H1 (cell line): ENCODE results near the gene KCNJ5. TPM values are rescaled to one million over a fixed set of nuclear protein-coding genes. Genes with fewer than 3 reads are reported as not detected.
A peak's percentile ranks its signal among the peaks of the same experiment; 100 is the strongest.

Experiments used
- CTCF ChIA-PET: fragments of 300-600 bp; sonication (Branson Sonifier 250); formaldehyde crosslinking; loops from one replicate; lab custom pipeline; 2021; ENCODE audit not compliant: partially characterized antibody; lab: Charles Lee
- POLR2A ChIA-PET: fragments of 300-600 bp; sonication (Branson Sonifier 250); formaldehyde crosslinking; loops from one replicate; lab custom pipeline; 2021; ENCODE audit warnings: inconsistent platforms; ENCODE audit not compliant: partially characterized antibody; lab: Charles Lee
- DNase-seq, 2 experiments: peaks; one replicate each; pipeline versions ENCODE4 v3.0.0 to v3.0.0-alpha.2; 2010 to 2022; ENCODE audit warnings: low spot score in 2 of 2, low read depth in 1 of 2, mixed read lengths in 1 of 2
- FAIRE-seq: peaks from 2 replicates; lab custom pipeline; 2011; peaks lifted over from hg19 to GRCh38; lab: Jason Lieb, UNC
- H2AFZ ChIP-seq: 2 replicates; pipeline ENCODE4 v1.8.1; 2012; ENCODE audit warnings: low read length, inconsistent platforms
- H2AK5ac ChIP-seq: 2 replicates; pipeline ENCODE4 v1.6.1; 2013; ENCODE audit warnings: low read depth, low read length
- H2BK120ac ChIP-seq: replicated peaks from 2 replicates; pipeline ENCODE3; 2013; ENCODE audit warnings: low read depth, low read length, inconsistent platforms
- H2BK12ac ChIP-seq: 2 replicates; pipeline ENCODE4 v1.6.1; 2013; ENCODE audit warnings: low read depth, low read length
- H2BK15ac ChIP-seq: 2 replicates; pipeline ENCODE4 v1.6.1; 2013; ENCODE audit warnings: low read length
- H2BK20ac ChIP-seq: 2 replicates; pipeline ENCODE4 v1.6.1; 2013; ENCODE audit warnings: low read length
- H2BK5ac ChIP-seq: 2 replicates; pipeline ENCODE4 v1.6.1; 2013; ENCODE audit warnings: low read depth, low read length
- H3K14ac ChIP-seq: 2 replicates; pipeline ENCODE4 v1.6.1; 2013; ENCODE audit warnings: inconsistent platforms; ENCODE audit not compliant: insufficient read length
- H3K18ac ChIP-seq: 2 replicates; pipeline ENCODE4 v1.6.1; 2013; ENCODE audit warnings: low read length; ENCODE audit errors: extremely low read depth
- H3K23ac ChIP-seq: 2 replicates; pipeline ENCODE4 v1.6.1; 2013; ENCODE audit warnings: inconsistent platforms; ENCODE audit not compliant: insufficient read length
- H3K23me2 ChIP-seq: 2 replicates; pipeline ENCODE4 v1.6.1; 2013; ENCODE audit warnings: low read depth, low read length
- H3K27ac ChIP-seq: 2 replicates; pipeline ENCODE4 v1.6.1; 2011; ENCODE audit warnings: low read depth, low read length, inconsistent platforms
- H3K27me3 ChIP-seq, 4 experiments: replicated peaks in 1 of 4; 1 replicate in 1 of 4; 2 replicates in 3 of 4; pipeline versions ENCODE4 v1.6.1 to v1.8.1; 2011 to 2013; ENCODE audit warnings: low read length in 3 of 4, mild to moderate bottlenecking in 3 of 4, inconsistent platforms in 2 of 4, mixed read lengths in 2 of 4, moderate library complexity in 1 of 4; ENCODE audit not compliant: control insufficient read depth in 3 of 4, insufficient read depth in 3 of 4; ENCODE audit errors: extremely low read depth in 1 of 4
- H3K36me3 ChIP-seq, 4 experiments: 2 replicates each; pipeline versions ENCODE4 v1.6.1 to v1.8.1; 2011 to 2013; ENCODE audit warnings: mild to moderate bottlenecking in 4 of 4, low read length in 3 of 4, moderate library complexity in 2 of 4, control low read depth in 1 of 4, inconsistent platforms in 1 of 4; ENCODE audit not compliant: insufficient read depth in 4 of 4, control insufficient read depth in 2 of 4
- H3K4ac ChIP-seq: replicated peaks from 2 replicates; pipeline ENCODE3; 2013; ENCODE audit warnings: low read length, low read depth, mixed read lengths, inconsistent platforms; ENCODE audit not compliant: insufficient read length
- H3K4me1 ChIP-seq, 4 experiments: replicated peaks in 1 of 4; 1 replicate in 1 of 4; 2 replicates in 3 of 4; pipeline versions ENCODE4 v1.6.1 to v1.8.1; 2011 to 2013; ENCODE audit warnings: low read length in 3 of 4, inconsistent platforms in 2 of 4, mixed read lengths in 1 of 4; ENCODE audit not compliant: insufficient read depth in 4 of 4, control insufficient read depth in 3 of 4
- H3K4me2 ChIP-seq, 2 experiments: 2 replicates each; pipeline versions ENCODE4 v1.6.1 to v1.8.1; 2011 to 2013; ENCODE audit warnings: low read depth in 2 of 2, low read length in 2 of 2, control low read depth in 1 of 2, inconsistent platforms in 1 of 2, mild to moderate bottlenecking in 1 of 2; ENCODE audit not compliant: insufficient read depth in 1 of 2
- H3K4me3 ChIP-seq, 4 experiments: fragments of 200-600, 300-600 bp in 1 of 4; sonication (generic), shearing (Covaris generic), sonication (Bioruptor Twin) in 1 of 4; 2 replicates each; pipeline versions ENCODE4 v1.5.1 to v1.8.1; 2011 to 2016; ENCODE audit warnings: low read length in 4 of 4, low read depth in 3 of 4, control low read depth in 2 of 4, inconsistent platforms in 2 of 4, mild to moderate bottlenecking in 2 of 4, mixed read lengths in 1 of 4, moderate library complexity in 1 of 4; ENCODE audit not compliant: insufficient read depth in 2 of 4; ENCODE audit errors: extremely low read depth in 1 of 4
- H3K56ac ChIP-seq: replicated peaks from 2 replicates; pipeline ENCODE3; 2013; ENCODE audit warnings: low read depth, mild to moderate bottlenecking, mixed read lengths, low read length, inconsistent platforms; ENCODE audit not compliant: insufficient read length
- H3K79me1 ChIP-seq: 2 replicates; pipeline ENCODE4 v1.6.1; 2013; ENCODE audit warnings: low read depth, low read length, control low read depth
- H3K79me2 ChIP-seq, 2 experiments: 2 replicates each; pipeline versions ENCODE4 v1.6.1 to v1.8.1; 2012 to 2013; ENCODE audit warnings: low read length in 2 of 2, mild to moderate bottlenecking in 2 of 2, inconsistent platforms in 1 of 2; ENCODE audit not compliant: insufficient read depth in 2 of 2, control insufficient read depth in 1 of 2
- H3K9ac ChIP-seq, 4 experiments: replicated peaks in 1 of 4; 1 replicate in 1 of 4; 2 replicates in 3 of 4; pipeline versions ENCODE4 v1.6.1 to v1.8.1; 2011 to 2013; ENCODE audit warnings: low read depth in 3 of 4, low read length in 3 of 4, control low read depth in 2 of 4, mild to moderate bottlenecking in 2 of 4, moderate library complexity in 2 of 4, inconsistent platforms in 1 of 4; ENCODE audit errors: extremely low read depth in 1 of 4
- H3K9me3 ChIP-seq, 2 experiments: 2 replicates each; pipeline versions ENCODE4 v1.6.1 to v1.8.1; 2012 to 2013; ENCODE audit warnings: mild to moderate bottlenecking in 2 of 2, moderate library complexity in 2 of 2, control low read depth in 1 of 2, inconsistent platforms in 1 of 2, low read depth in 1 of 2, low read length in 1 of 2, mixed read lengths in 1 of 2; ENCODE audit not compliant: insufficient read depth in 2 of 2
- H4K20me1 ChIP-seq, 2 experiments: replicated peaks in 1 of 2; 2 replicates each; pipeline versions ENCODE3 to v1.8.1; 2011 to 2013; ENCODE audit warnings: inconsistent platforms in 2 of 2, low read length in 2 of 2, mild to moderate bottlenecking in 1 of 2; ENCODE audit not compliant: insufficient read depth in 2 of 2, control insufficient read depth in 1 of 2
- H4K5ac ChIP-seq: 2 replicates; pipeline ENCODE4 v1.6.1; 2013; ENCODE audit warnings: low read length, low read depth, mixed read lengths, inconsistent platforms; ENCODE audit not compliant: insufficient read length
- H4K8ac ChIP-seq: 2 replicates; pipeline ENCODE4 v1.8.0; 2013; ENCODE audit warnings: mild to moderate bottlenecking, moderate library complexity, low read length, inconsistent platforms; ENCODE audit not compliant: insufficient read depth; ENCODE audit errors: extremely low read depth
- H4K91ac ChIP-seq: replicated peaks from 2 replicates; pipeline ENCODE3; 2013; ENCODE audit warnings: low read length, mixed read lengths, inconsistent platforms; ENCODE audit not compliant: insufficient read length
- ATF3 ChIP-seq: IDR thresholded peaks from 2 replicates; pipeline ENCODE4 v1.6.1; 2011; ENCODE audit warnings: low read depth, mild to moderate bottlenecking, low read length; ENCODE audit not compliant: insufficient read depth
- CREB1 ChIP-seq: IDR thresholded peaks from 2 replicates; pipeline ENCODE4 v1.6.1; 2012; ENCODE audit warnings: inconsistent platforms
- CTBP2 ChIP-seq: IDR thresholded peaks from 2 replicates; pipeline ENCODE4 v1.7.0; 2011; ENCODE audit warnings: borderline replicate concordance, mild to moderate bottlenecking, moderate library complexity, mixed read lengths, low read length; ENCODE audit not compliant: insufficient read depth, insufficient read length
- JUN ChIP-seq: IDR thresholded peaks from 2 replicates; pipeline ENCODE4 v1.6.1; 2011; ENCODE audit warnings: low read depth, mild to moderate bottlenecking, improper control_type of control experiment, low read length
- KDM4A ChIP-seq: IDR thresholded peaks from one replicate; pipeline ENCODE4 v1.7.1; 2012; ENCODE audit warnings: low read depth, mild to moderate bottlenecking, moderate library complexity, low read length, inconsistent platforms; ENCODE audit not compliant: severe bottlenecking
- KDM5A ChIP-seq: fragments of 200-600 bp; IDR thresholded peaks from 2 replicates; pipeline ENCODE4 v1.7.1; 2012; ENCODE audit warnings: mild to moderate bottlenecking, low read length, inconsistent platforms, mixed read lengths
- POLR2AphosphoS5 ChIP-seq: IDR thresholded peaks from 2 replicates; pipeline ENCODE4 v1.6.1; 2011; ENCODE audit warnings: low read depth, low read length
- SAP30 ChIP-seq: fragments of 300-600 bp; sonication (generic); IDR thresholded peaks from 2 replicates; pipeline ENCODE4 v1.7.1; 2012; ENCODE audit warnings: low read length, moderate library complexity, mild to moderate bottlenecking, inconsistent platforms; ENCODE audit not compliant: insufficient read depth, insufficient replicate concordance
- SP1 ChIP-seq: IDR thresholded peaks from 2 replicates; pipeline ENCODE4 v1.6.1; 2011; ENCODE audit warnings: low read depth, low read length
- SUZ12 ChIP-seq: fragments of 200-600 bp; sonication (generic); IDR thresholded peaks from 2 replicates; pipeline ENCODE4 v1.6.1; 2012; ENCODE audit warnings: mild to moderate bottlenecking, inconsistent platforms, low read length, moderate library complexity, mixed read lengths
- USF2 ChIP-seq: IDR thresholded peaks from 2 replicates; pipeline ENCODE4 v1.6.1; 2011; ENCODE audit warnings: low read length, improper control_type of control experiment
- WGBS, 2 experiments: shearing (Covaris generic) in 1 of 2; methylation state at CpG; one replicate each; pipeline versions ENCODE4 v1.1.6 to v1.1.7; 2013 to 2015; ENCODE audit warnings: low lambda C conversion rate in 2 of 2, mixed read lengths in 2 of 2, inconsistent platforms in 1 of 2, low coverage in 1 of 2, missing lambda C conversion rate in 1 of 2; ENCODE audit not compliant: insufficient replicate concordance in 2 of 2, insufficient coverage in 1 of 2, insufficient read length in 1 of 2; ENCODE audit errors: extremely low coverage in 1 of 2, missing lambda C conversion rate in 1 of 2; 5-methylcytosine and 5-hydroxymethylcytosine counted together
- polyA plus RNA-seq, 7 experiments: library from polyadenylated mRNA; depleted of rRNA in 3 of 7; stranded (reverse) in 5 of 7; unstranded in 2 of 7; fragments of >200 nt in 5 of 7; fragments of 200-250 nt in 2 of 7; gene quantifications; 1 replicate in 5 of 7; 2 replicates in 1 of 7; 4 replicates in 1 of 7; pipeline versions ENCODE4 v1.2.1 to v1.2.3, GENCODE V29; 2011 to 2013; ENCODE audit warnings: missing spikeins in 2 of 7, mixed read lengths in 2 of 7
- total RNA-seq: library from RNA; stranded (reverse); fragmentation: NEBNext Ultra II Directional; extraction: Animal tissue kit (Norgen Biotek cat#: 25700); gene quantifications from 2 replicates; pipeline ENCODE4 v1.2.1, GENCODE V29; 2021

The KCNJ5 gene
- total and polyA plus RNA-seq, 2 of the 8 experiments (the other 6 are each of a cell fraction or from before 2014, with no cell fraction given): 0.05 TPM; not detected in 1

GRCh38 chr11:128940603-128941002 lies 49.4 kb downstream of the KCNJ5 start:
- peaks cover 0 to 6% (median 0%) of the 10 kb centered on the region in 4 experiments; a peak in 3 of 7 replicates for H3K27me3 ChIP-seq
- no peaks in the 10 kb centered on the region for H3K23me2 ChIP-seq
- DNase-seq (no peak), FAIRE-seq (no peak)
- WGBS, 2 experiments: 90% methylated on average over 15 of the region's 15 CpGs; no CpG with 5 or more reads in 1 of the 2 experiments
- H2BK5ac ChIP-seq: peak overlapping the region; percentile 60; the same call in 1 of the 2 replicates
- no peaks in the 10 kb centered on the region for H3K9me3 ChIP-seq
- no peak overlapping the region for H3K56ac ChIP-seq
- no peak overlapping the region for H2BK120ac ChIP-seq
- H2BK12ac ChIP-seq: peak overlapping the region; percentile 84; the same call in 1 of the 2 replicates
- H4K20me1 ChIP-seq: no peaks in the 10 kb centered on the region
- H2AK5ac ChIP-seq: 0 out of 2 replicates have a peak overlapping the region, but pooled peaks have one; percentile 45
- H3K4me3 ChIP-seq: no peak overlapping the region
- no peaks in the 10 kb centered on the region for H3K79me1 ChIP-seq
- no peak overlapping the region for H3K4me2 ChIP-seq
- H4K91ac ChIP-seq: no peak overlapping the region
- no peak overlapping the region for H3K23ac ChIP-seq
- 0 out of 2 replicates have a peak overlapping the region, but pooled peaks have one; percentile 61 for H2BK20ac ChIP-seq
- peak overlapping the region; percentile 32; the same call in 1 of the 2 replicates for H3K18ac ChIP-seq
- no peak overlapping the region for H3K4ac ChIP-seq
- H3K9ac ChIP-seq: no peak overlapping the region
- POLR2A ChIA-PET: interaction anchor here (1.0 kb wide), 1 partner anchor 12 kb away, joined by 3 read pairs; no protein-coding TSS in a partner anchor
- no peak overlapping the region for H4K5ac ChIP-seq
- H2BK15ac ChIP-seq: no peak overlapping the region
- no peak overlapping the region for H4K8ac ChIP-seq
- no peak overlapping the region for H3K14ac ChIP-seq
- H3K79me2 ChIP-seq: no peaks in the 10 kb centered on the region
- H2AFZ ChIP-seq: peak overlapping the region; percentile 65; the same call in 1 of the 2 replicates
- peaks cover 0 to 12% (median 9%) of the 10 kb centered on the region in 4 experiments; a peak in 6 of 7 replicates for H3K4me1 ChIP-seq
- no peak overlapping the region for H3K27ac ChIP-seq
- no peaks in the 10 kb centered on the region for H3K36me3 ChIP-seq
- CTCF ChIA-PET: interaction anchor here (1.0 to 14.7 kb wide), 6 partner anchors 11 to 436 kb away, joined by 3 to 243 read pairs (median 56); partner anchors contain the start of gene KCNJ5
- no peak for TF ChIP-seq CREB1
- TF ChIP-seq SP1: no peak
- no peak for TF ChIP-seq USF2
- TF ChIP-seq KDM4A: no peak
- TF ChIP-seq JUN: no peak
- TF ChIP-seq SUZ12: no peak
- TF ChIP-seq CTBP2: no peak
- TF ChIP-seq SAP30: no peak
- no peak for TF ChIP-seq ATF3
- no peak for TF ChIP-seq KDM5A
- no peak for TF ChIP-seq POLR2AphosphoS5
